HEK293T (cell line): ENCODE data around the gene CHST15.

Source experiments
- ARNT ChIP-seq: fragments of 450-650 bp; IDR thresholded peaks from 2 replicates; pipeline ENCODE4 v1.6.1; 2017; ENCODE audit warnings: mild to moderate bottlenecking
- BHLHE40 ChIP-seq: fragments of 450-650 bp; IDR thresholded peaks from 2 replicates; pipeline ENCODE4 v1.6.1; 2016; ENCODE audit warnings: mild to moderate bottlenecking, moderate library complexity, borderline replicate concordance
- CTBP1 ChIP-seq: fragments of 450-650 bp; IDR thresholded peaks from 2 replicates; pipeline ENCODE4 v1.6.1; 2016; ENCODE audit warnings: borderline replicate concordance
- ELF4 ChIP-seq: fragments of 450-650 bp; IDR thresholded peaks from 2 replicates; pipeline ENCODE4 v1.6.1; 2017; ENCODE audit warnings: antibody characterized with exemption
- FOXA1 ChIP-seq: fragments of 450-650 bp; IDR thresholded peaks from 2 replicates; pipeline ENCODE4 v1.6.1; 2016; ENCODE audit warnings: mild to moderate bottlenecking
- FOXK2 ChIP-seq: fragments of 450-650 bp; IDR thresholded peaks from 2 replicates; pipeline ENCODE4 v1.6.1; 2016; ENCODE audit warnings: mild to moderate bottlenecking
- FOXM1 ChIP-seq: fragments of 450-650 bp; IDR thresholded peaks from 2 replicates; pipeline ENCODE4 v1.6.1; 2017; ENCODE audit warnings: mild to moderate bottlenecking, borderline replicate concordance
- HDGF ChIP-seq: fragments of 450-650 bp; IDR thresholded peaks from 2 replicates; pipeline ENCODE4 v1.6.1; 2017; ENCODE audit warnings: antibody characterized with exemption, borderline replicate concordance
- NFRKB ChIP-seq: fragments of 450-650 bp; IDR thresholded peaks from 2 replicates; pipeline ENCODE4 v1.6.1; 2016; ENCODE audit warnings: mild to moderate bottlenecking, moderate library complexity
- SP1 ChIP-seq: fragments of 450-650 bp; IDR thresholded peaks from 2 replicates; pipeline ENCODE4 v1.6.1; 2017
- SUZ12 ChIP-seq: fragments of 450-650 bp; IDR thresholded peaks from 2 replicates; pipeline ENCODE4 v1.6.1; 2016; ENCODE audit warnings: mild to moderate bottlenecking
- TARDBP ChIP-seq: fragments of 450-650 bp; IDR thresholded peaks from 2 replicates; pipeline ENCODE4 v1.6.1; 2016
- ZNF384 ChIP-seq: fragments of 450-650 bp; IDR thresholded peaks from 2 replicates; pipeline ENCODE4 v1.6.1; 2016
- TF ChIP-seq, protein P1 (sequence below): fragments of 450-650 bp; IDR thresholded peaks from 2 replicates; pipeline ENCODE4 v1.6.1; 2016

DNA sequence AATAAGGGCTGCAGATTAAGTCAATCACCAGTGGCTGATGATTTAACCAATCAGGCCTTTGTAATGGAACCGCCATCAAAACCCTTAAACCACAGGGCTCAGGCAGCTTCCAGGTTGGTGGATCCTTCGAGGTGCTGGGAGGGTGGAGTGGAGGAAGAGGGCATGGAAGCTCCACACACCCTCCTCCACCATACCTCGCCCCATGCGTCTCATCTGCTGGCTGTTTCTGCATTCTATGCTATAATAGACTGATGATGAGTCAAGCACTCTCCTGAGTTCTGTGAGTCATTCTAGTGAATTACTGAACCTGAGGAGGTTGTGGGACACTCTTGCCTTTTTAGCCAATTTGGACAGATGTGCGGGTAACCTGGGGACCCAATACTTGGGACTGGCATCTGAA lies 43.9 kb downstream of the CHST15 start:
- TF ChIP-seq FOXM1, result no peak
- no peak for TF ChIP-seq FOXA1
- TF ChIP-seq ELF4, result no peak
- no peak for TF ChIP-seq CTBP1
- TF ChIP-seq BHLHE40, result no peak
- TF ChIP-seq ARNT, result no peak
- TF ChIP-seq HDGF, result no peak
- TF ChIP-seq SP1, result no peak
- TF ChIP-seq SUZ12, result no peak
- no peak for TF ChIP-seq TARDBP
- no peak for TF ChIP-seq FOXK2
- TF ChIP-seq, protein P1, sequence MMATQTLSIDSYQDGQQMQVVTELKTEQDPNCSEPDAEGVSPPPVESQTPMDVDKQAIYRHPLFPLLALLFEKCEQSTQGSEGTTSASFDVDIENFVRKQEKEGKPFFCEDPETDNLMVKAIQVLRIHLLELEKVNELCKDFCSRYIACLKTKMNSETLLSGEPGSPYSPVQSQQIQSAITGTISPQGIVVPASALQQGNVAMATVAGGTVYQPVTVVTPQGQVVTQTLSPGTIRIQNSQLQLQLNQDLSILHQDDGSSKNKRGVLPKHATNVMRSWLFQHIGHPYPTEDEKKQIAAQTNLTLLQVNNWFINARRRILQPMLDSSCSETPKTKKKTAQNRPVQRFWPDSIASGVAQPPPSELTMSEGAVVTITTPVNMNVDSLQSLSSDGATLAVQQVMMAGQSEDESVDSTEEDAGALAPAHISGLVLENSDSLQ, result no peak
- no peak for TF ChIP-seq ZNF384
- TF ChIP-seq NFRKB, result no peak
